NB4 (cell line): ENCODE results near the gene ARRB2.

Experiments
- DNase-seq: peaks from one replicate; pipeline ENCODE4 v3.0.0; 2010; ENCODE audit warnings: low read depth
- H3K4me3 ChIP-seq: one replicate; pipeline ENCODE4 v1.5.1; 2011; ENCODE audit warnings: mild to moderate bottlenecking, low read depth, low read length, moderate library complexity
- MYC ChIP-seq: IDR thresholded peaks from 2 replicates; pipeline ENCODE4 v1.6.1; 2011; ENCODE audit warnings: low read depth, low read length
- POLR2A ChIP-seq: IDR thresholded peaks from 2 replicates; pipeline ENCODE4 v1.6.1; 2011; ENCODE audit warnings: mild to moderate bottlenecking; ENCODE audit not compliant: insufficient read length; ENCODE audit errors: extremely low read depth
- TF ChIP-seq, protein P1 (sequence below): IDR thresholded peaks from one replicate; pipeline ENCODE4 v1.5.1; 2012; ENCODE audit warnings: low read depth, low read length
- TF ChIP-seq, protein P2 (sequence below): IDR thresholded peaks from 2 replicates; pipeline ENCODE4 v1.6.1; 2011; ENCODE audit warnings: low read depth, low read length

Gene ARRB2

GRCh38 chr17:4716081-4716480 is 5.6 kb downstream of the ARRB2 start:
- DNase-seq = no peak
- TF ChIP-seq, protein P1, sequence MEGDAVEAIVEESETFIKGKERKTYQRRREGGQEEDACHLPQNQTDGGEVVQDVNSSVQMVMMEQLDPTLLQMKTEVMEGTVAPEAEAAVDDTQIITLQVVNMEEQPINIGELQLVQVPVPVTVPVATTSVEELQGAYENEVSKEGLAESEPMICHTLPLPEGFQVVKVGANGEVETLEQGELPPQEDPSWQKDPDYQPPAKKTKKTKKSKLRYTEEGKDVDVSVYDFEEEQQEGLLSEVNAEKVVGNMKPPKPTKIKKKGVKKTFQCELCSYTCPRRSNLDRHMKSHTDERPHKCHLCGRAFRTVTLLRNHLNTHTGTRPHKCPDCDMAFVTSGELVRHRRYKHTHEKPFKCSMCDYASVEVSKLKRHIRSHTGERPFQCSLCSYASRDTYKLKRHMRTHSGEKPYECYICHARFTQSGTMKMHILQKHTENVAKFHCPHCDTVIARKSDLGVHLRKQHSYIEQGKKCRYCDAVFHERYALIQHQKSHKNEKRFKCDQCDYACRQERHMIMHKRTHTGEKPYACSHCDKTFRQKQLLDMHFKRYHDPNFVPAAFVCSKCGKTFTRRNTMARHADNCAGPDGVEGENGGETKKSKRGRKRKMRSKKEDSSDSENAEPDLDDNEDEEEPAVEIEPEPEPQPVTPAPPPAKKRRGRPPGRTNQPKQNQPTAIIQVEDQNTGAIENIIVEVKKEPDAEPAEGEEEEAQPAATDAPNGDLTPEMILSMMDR = no peak
- no peak for TF ChIP-seq POLR2A
- TF ChIP-seq MYC = no peak
- TF ChIP-seq, protein P2, sequence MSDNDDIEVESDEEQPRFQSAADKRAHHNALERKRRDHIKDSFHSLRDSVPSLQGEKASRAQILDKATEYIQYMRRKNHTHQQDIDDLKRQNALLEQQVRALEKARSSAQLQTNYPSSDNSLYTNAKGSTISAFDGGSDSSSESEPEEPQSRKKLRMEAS = no peak
- H3K4me3 ChIP-seq = no peak overlapping the region

GRCh38 chr17:4717791-4718190 is 7.4 kb downstream of the ARRB2 start:
- no peak for TF ChIP-seq POLR2A
- TF ChIP-seq MYC = no peak
- TF ChIP-seq, protein P2 = no peak
- TF ChIP-seq, protein P1 = no peak
- DNase-seq = no peak
- H3K4me3 ChIP-seq = no peak overlapping the region

DNA sequence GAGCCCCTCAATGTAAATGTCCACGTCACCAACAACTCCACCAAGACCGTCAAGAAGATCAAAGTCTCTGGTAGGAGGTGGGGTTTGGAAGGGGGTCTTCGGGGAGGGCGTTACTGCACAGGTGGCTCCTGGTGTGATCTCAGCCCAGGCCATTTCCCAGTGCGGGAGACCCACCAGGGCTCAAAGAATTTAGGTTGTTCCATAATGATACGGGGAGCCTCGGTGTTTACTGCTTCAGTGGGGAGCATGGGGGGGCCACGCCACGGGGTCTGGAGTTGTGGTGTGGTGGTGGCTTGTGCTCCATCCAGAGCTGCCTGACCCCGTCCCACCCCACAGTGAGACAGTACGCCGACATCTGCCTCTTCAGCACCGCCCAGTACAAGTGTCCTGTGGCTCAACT is 7.8 kb downstream of the ARRB2 start:
- no peak overlapping the region for H3K4me3 ChIP-seq
- TF ChIP-seq MYC = no peak
- TF ChIP-seq, protein P2 = no peak
- TF ChIP-seq, protein P1 = no peak
- no peak for TF ChIP-seq POLR2A
- DNase-seq = no peak

DNA sequence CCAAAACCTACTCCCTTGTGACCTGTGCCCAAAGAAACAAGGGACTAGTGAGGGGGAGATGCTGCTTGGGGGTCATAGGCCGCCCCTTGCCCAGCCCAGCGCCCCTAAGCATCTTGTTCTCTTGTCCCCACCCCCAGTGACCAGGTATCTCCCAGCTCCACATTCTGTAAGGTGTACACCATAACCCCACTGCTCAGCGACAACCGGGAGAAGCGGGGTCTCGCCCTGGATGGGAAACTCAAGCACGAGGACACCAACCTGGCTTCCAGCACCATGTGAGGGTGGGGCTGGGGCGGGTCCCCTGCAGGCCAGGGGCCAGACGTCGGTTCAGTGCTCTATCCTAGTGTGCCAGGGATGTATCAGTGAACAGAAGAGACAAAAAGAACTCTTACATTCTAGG is 8.7 kb downstream of the ARRB2 start:
- DNase-seq = no peak
- no peak overlapping the region for H3K4me3 ChIP-seq
- TF ChIP-seq, protein P1 = no peak
- no peak for TF ChIP-seq POLR2A
- TF ChIP-seq, protein P2 = no peak
- no peak for TF ChIP-seq MYC

- no peak for DNase-seq
- no peak overlapping the region for H3K4me3 ChIP-seq
- no peak for TF ChIP-seq POLR2A
- TF ChIP-seq, protein P1 = no peak
- TF ChIP-seq, protein P2 = no peak
- TF ChIP-seq MYC = no peak
Measured at GRCh38 chr17:4719684-4720221, 9.3 kb downstream of the ARRB2 start.
